Mesendoderm (in vitro differentiated cells): ENCODE data around the gene FSTL1.

Experiments
- DNase-seq: peaks from one replicate; pipeline ENCODE4 v3.0.0; 2013
- H2AK5ac ChIP-seq: 2 replicates; pipeline ENCODE4 v1.6.1; 2013; ENCODE audit warnings: low read length, inconsistent platforms
- H2BK120ac ChIP-seq: 2 replicates; pipeline ENCODE4 v1.6.1; 2013; ENCODE audit warnings: low read depth, mild to moderate bottlenecking, low read length, moderate library complexity, mixed read lengths
- H2BK15ac ChIP-seq: replicated peaks from 2 replicates; pipeline ENCODE4 v1.6.1; 2013; ENCODE audit warnings: low read depth, mild to moderate bottlenecking, moderate library complexity
- H2BK5ac ChIP-seq: 2 replicates; pipeline ENCODE4 v1.6.1; 2013; ENCODE audit warnings: low read length, inconsistent platforms
- H3K18ac ChIP-seq: 2 replicates; pipeline ENCODE4 v1.6.1; 2013; ENCODE audit warnings: mild to moderate bottlenecking, low read length, mixed read lengths
- H3K23ac ChIP-seq: one replicate; pipeline ENCODE4 v1.6.1; 2013; ENCODE audit warnings: low read length
- H3K27ac ChIP-seq: 2 replicates; pipeline ENCODE4 v1.5.1; 2013; ENCODE audit warnings: low read depth, mild to moderate bottlenecking, inconsistent platforms, low read length, moderate library complexity
- H3K27me3 ChIP-seq: 2 replicates; pipeline ENCODE4 v1.6.1; 2013; ENCODE audit warnings: low read length, control low read depth, mild to moderate bottlenecking, inconsistent platforms; ENCODE audit not compliant: insufficient read depth, poor library complexity
- H3K36me3 ChIP-seq: 2 replicates; pipeline ENCODE4 v1.6.1; 2013; ENCODE audit warnings: low read length, inconsistent platforms; ENCODE audit not compliant: control insufficient read depth, insufficient read depth
- H3K4ac ChIP-seq: one replicate; pipeline ENCODE4 v1.6.1; 2013; ENCODE audit warnings: low read depth, mild to moderate bottlenecking, low read length, moderate library complexity
- H3K4me1 ChIP-seq: 2 replicates; pipeline ENCODE4 v1.6.1; 2013; ENCODE audit warnings: low read depth, low read length, inconsistent platforms; ENCODE audit not compliant: control insufficient read depth
- H3K4me2 ChIP-seq: 2 replicates; pipeline ENCODE4 v1.6.1; 2013; ENCODE audit warnings: low read length
- H3K4me3 ChIP-seq: 2 replicates; pipeline ENCODE4 v1.5.1; 2013; ENCODE audit warnings: mild to moderate bottlenecking, low read length
- H3K56ac ChIP-seq: one replicate; pipeline ENCODE4 v1.6.1; 2013; ENCODE audit warnings: low read length
- H3K79me1 ChIP-seq: 2 replicates; pipeline ENCODE4 v1.6.1; 2013; ENCODE audit warnings: low read length, inconsistent platforms
- H3K79me2 ChIP-seq: 2 replicates; pipeline ENCODE4 v1.6.1; 2013; ENCODE audit warnings: mild to moderate bottlenecking, low read length; ENCODE audit not compliant: control insufficient read depth, insufficient read depth
- H3K9ac ChIP-seq: 2 replicates; pipeline ENCODE4 v1.6.1; 2013; ENCODE audit warnings: low read length, inconsistent platforms
- H4K5ac ChIP-seq: one replicate; pipeline ENCODE4 v1.6.1; 2013; ENCODE audit warnings: low read length
- H4K8ac ChIP-seq: one replicate; pipeline ENCODE4 v1.6.1; 2013; ENCODE audit warnings: low read depth, mild to moderate bottlenecking, control low read depth, low read length, moderate library complexity
- WGBS: extraction: QIAGEN DNeasy Blood & Tissue Kit; methylation state at CpG from one replicate; pipeline ENCODE4 v1.1.7; 2013; ENCODE audit warnings: low lambda C conversion rate, missing lambda C conversion rate; ENCODE audit not compliant: insufficient coverage; ENCODE audit errors: extremely low coverage; 5-methylcytosine and 5-hydroxymethylcytosine counted together

The FSTL1 gene

DNA sequence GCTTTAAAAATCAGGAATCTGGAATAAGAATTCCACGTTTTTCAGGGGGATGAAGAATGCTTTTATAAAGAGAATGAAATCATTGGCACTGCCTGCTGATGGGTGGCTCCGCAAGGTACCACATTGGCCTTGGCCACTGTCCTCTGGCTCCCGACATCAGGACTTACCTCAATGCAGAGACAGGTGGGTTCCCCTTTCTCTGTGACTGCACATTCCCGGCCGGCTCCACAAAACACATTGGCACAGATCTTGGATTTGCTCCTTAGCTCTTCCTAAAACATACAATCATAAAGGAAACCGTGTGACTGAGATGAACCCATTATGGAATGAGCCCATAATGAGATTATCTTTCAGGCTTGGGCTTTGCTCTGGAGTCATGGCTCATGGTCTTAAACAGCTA, 35.0 kb downstream of the FSTL1 start:
- Histone ChIP-seq H3K18ac (no peak overlapping the region), H3K4me1 (peaks cover 4% of the 10 kb centered on the region)
- no CpG with 5 or more reads among the region's 6 CpGs for WGBS

DNA sequence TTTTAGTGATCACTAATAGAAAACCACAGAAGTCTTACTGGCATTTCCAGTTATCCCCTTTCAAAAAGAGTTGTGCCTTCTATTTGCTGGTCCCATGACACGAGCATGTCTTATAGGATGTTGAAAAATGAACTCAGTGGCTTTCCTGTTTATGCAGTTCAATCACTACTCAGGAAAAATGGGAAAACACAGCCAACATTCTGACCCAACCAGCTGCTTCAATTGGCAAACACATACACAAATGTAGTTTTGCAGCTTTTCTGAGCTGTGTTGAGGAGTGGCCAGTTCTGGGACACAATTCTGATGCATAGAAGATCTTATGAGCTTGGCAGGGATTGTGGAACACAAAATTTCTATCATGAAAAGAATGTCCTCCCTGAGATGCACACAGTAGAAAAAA, 40.3 kb downstream of the FSTL1 start:
- no peaks in the 10 kb centered on the region for H3K79me2 ChIP-seq
- H4K5ac ChIP-seq, result no peak overlapping the region
- no peaks in the 10 kb centered on the region for H3K27me3 ChIP-seq
- no peak overlapping the region for H3K23ac ChIP-seq
- no CpG with 5 or more reads among the region's 1 CpG for WGBS
- H2BK15ac ChIP-seq, result no peak overlapping the region
- no peaks in the 10 kb centered on the region for H3K79me1 ChIP-seq
- peaks cover 26% of the 10 kb centered on the region for H3K36me3 ChIP-seq
- DNase-seq, result no peak
- no peak overlapping the region for H4K8ac ChIP-seq
- no peak overlapping the region for H3K4me3 ChIP-seq
- no peak overlapping the region for H3K56ac ChIP-seq
- no peak overlapping the region for H3K4ac ChIP-seq
- no peak overlapping the region for H3K4me2 ChIP-seq
- H2AK5ac ChIP-seq, result no peak overlapping the region
- no peak overlapping the region for H3K9ac ChIP-seq
- H3K18ac ChIP-seq, result no peak overlapping the region
- no peak overlapping the region for H2BK5ac ChIP-seq
- H3K4me1 ChIP-seq, result no peaks in the 10 kb centered on the region
- H2BK120ac ChIP-seq, result no peak overlapping the region
- no peak overlapping the region for H3K27ac ChIP-seq

More for the DNA sequence above, 35.0 kb downstream of the FSTL1 start:
- Histone ChIP-seq H3K79me1 (peaks cover 10% of the 10 kb centered on the region), H3K56ac (no peak overlapping the region), H4K5ac (no peak overlapping the region), H3K4me3 (no peak overlapping the region), H3K36me3 (peaks cover 1% of the 10 kb centered on the region), H3K23ac (no peak overlapping the region), H3K79me2 (peaks cover 2% of the 10 kb centered on the region), H3K27ac (no peak overlapping the region), H3K4me2 (no peak overlapping the region), H2AK5ac (no peak overlapping the region), H2BK5ac (no peak overlapping the region), H3K9ac (no peak overlapping the region), H4K8ac (no peak overlapping the region), H3K4ac (no peak overlapping the region), H3K27me3 (no peaks in the 10 kb centered on the region), H2BK120ac (no peak overlapping the region), H2BK15ac (no peak overlapping the region)
- DNase-seq, result no peak

DNA sequence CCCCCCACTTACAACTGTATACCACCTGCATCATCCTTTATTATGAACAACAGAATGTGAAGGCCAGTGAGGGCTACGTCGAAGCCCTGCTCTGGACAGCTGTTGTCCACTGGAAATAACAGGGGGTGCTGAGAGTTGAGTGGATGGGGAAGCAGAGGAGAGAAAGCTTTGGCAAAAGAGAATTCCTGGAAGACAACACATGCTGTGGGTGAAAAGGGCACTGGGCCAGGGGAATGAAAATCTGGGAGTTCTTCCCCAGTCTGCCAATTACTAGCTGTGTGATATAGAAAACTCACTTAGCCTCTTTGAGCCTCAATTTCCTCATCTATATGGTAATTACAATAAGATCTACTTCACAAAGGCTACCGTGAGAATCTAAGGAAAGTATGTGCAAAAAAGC, 40.7 kb downstream of the FSTL1 start:
- no peak overlapping the region for H3K27ac ChIP-seq
- no peak overlapping the region for H3K9ac ChIP-seq
- H3K4me1 ChIP-seq, result no peaks in the 10 kb centered on the region
- no peak for DNase-seq
- H2BK15ac ChIP-seq, result no peak overlapping the region
- H2BK5ac ChIP-seq, result no peak overlapping the region
- no peak overlapping the region for H4K5ac ChIP-seq
- H3K4me2 ChIP-seq, result no peak overlapping the region
- no peak overlapping the region for H3K56ac ChIP-seq
- no peak overlapping the region for H3K4ac ChIP-seq
- peaks cover 30% of the 10 kb centered on the region for H3K36me3 ChIP-seq
- H3K18ac ChIP-seq, result no peak overlapping the region
- H3K27me3 ChIP-seq, result no peaks in the 10 kb centered on the region
- WGBS, result no CpG with 5 or more reads among the region's 3 CpGs
- H3K79me2 ChIP-seq, result no peaks in the 10 kb centered on the region
- no peak overlapping the region for H3K4me3 ChIP-seq
- H3K23ac ChIP-seq, result no peak overlapping the region
- H4K8ac ChIP-seq, result no peak overlapping the region
- no peak overlapping the region for H2BK120ac ChIP-seq
- no peaks in the 10 kb centered on the region for H3K79me1 ChIP-seq
- no peak overlapping the region for H2AK5ac ChIP-seq

DNA sequence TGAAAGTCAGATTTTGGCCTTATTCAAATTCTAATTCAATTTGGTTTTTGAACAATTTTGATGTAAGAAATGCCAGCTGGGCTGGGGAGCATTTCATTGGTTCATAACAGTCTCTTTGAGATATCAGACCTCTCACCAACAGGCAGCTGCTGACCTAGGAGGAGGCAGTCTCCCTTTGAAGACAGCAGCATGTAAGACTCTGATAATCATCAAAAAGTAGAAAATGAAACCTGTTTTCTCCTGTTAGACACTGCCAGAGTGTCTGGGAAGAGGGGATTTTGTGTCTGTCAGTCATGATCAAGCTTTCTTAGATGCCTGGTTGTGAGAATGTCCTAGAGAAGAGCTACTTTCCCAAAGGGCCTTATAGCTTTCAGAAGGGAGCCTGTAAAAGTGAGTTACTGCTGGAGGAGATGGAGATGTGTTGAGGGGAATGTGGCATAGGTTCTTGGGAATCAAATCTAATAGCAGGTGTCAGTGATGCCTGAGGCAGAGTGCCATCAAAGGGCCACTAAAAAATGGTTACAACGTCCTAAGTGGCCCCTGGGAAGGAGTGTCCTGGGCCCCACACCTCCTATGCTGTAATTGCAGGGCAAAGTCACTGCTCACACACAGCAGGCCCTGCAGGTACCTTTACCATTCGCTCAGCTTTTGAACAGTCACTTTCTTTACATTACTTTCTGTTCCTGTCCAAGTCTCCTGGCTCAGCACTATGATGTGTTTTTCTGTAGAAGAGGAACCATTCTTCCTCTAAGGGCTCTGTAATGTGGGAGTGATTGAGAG, 43.1 kb downstream of the FSTL1 start:
- peaks cover 39% of the 10 kb centered on the region for H3K36me3 ChIP-seq
- H3K27me3 ChIP-seq, result no peaks in the 10 kb centered on the region
- H3K23ac ChIP-seq, result no peak overlapping the region
- no peak overlapping the region for H3K4ac ChIP-seq
- H2AK5ac ChIP-seq, result no peak overlapping the region
- no peak overlapping the region for H3K9ac ChIP-seq
- H4K5ac ChIP-seq, result no peak overlapping the region
- no peak overlapping the region for H2BK15ac ChIP-seq
- no peak overlapping the region for H2BK120ac ChIP-seq
- no peak overlapping the region for H3K18ac ChIP-seq
- H3K4me3 ChIP-seq, result no peak overlapping the region
- WGBS, result no CpG with 5 or more reads among the region's 2 CpGs
- no peak overlapping the region for H3K4me2 ChIP-seq
- H3K27ac ChIP-seq, result no peak overlapping the region
- H3K79me1 ChIP-seq, result no peaks in the 10 kb centered on the region
- no peak overlapping the region for H3K56ac ChIP-seq
- H2BK5ac ChIP-seq, result no peak overlapping the region
- DNase-seq, result no peak
- H3K4me1 ChIP-seq, result no peaks in the 10 kb centered on the region
- no peak overlapping the region for H4K8ac ChIP-seq
- no peaks in the 10 kb centered on the region for H3K79me2 ChIP-seq

DNA sequence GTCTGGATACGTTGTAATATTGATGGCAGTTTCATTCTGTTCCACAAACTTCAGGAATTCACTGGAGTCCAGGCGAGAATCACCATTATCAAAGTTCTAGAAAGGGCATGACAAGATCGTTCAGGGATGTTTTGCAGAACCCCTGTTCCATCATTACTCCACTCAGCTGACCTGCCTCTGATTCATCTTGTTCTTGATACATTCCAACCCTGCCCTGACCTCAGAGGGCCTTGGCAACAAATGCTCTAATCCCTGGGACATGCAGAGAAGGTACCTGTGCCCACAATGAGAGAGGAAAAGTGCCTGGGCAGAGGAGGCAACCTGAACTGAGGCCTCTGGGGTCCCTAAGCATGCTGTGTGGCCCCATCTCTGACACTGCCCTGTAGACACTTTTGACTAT, 45.9 kb downstream of the FSTL1 start:
- Histone ChIP-seq H3K4me2 (no peak overlapping the region), H3K27me3 (no peaks in the 10 kb centered on the region), H2BK5ac (no peak overlapping the region), H3K23ac (no peak overlapping the region), H3K36me3 (peaks cover 49% of the 10 kb centered on the region), H3K4ac (no peak overlapping the region), H4K5ac (no peak overlapping the region), H3K56ac (no peak overlapping the region), H3K4me3 (no peak overlapping the region), H2BK15ac (no peak overlapping the region), H3K79me2 (no peaks in the 10 kb centered on the region), H3K27ac (no peak overlapping the region), H2AK5ac (no peak overlapping the region), H4K8ac (no peak overlapping the region), H2BK120ac (no peak overlapping the region), H3K18ac (no peak overlapping the region), H3K4me1 (no peaks in the 10 kb centered on the region), H3K9ac (no peak overlapping the region), H3K79me1 (no peaks in the 10 kb centered on the region)
- no peak for DNase-seq
- no CpG with 5 or more reads among the region's 3 CpGs for WGBS

DNA sequence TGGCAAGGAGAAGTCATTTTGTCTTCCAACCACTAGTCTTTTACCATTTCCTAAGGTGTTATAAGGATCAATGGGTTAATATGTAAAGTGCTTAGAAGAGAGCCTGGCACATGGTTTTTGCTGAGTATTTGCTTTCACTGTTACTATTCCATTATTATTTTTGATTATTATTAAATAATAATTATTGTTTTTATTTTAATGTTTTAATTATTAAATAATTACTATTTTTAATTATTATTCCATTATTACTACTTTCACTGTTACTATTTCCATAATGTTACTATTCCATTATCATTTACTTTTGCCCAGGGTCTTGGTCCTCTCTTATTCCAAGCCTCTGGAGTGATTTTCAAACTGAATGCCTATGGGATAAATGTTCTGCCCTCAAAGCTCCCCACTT, 48.5 kb downstream of the FSTL1 start:
- no peak overlapping the region for H2BK5ac ChIP-seq
- no peak overlapping the region for H4K5ac ChIP-seq
- DNase-seq, result no peak
- H3K4ac ChIP-seq, result no peak overlapping the region
- H3K4me2 ChIP-seq, result no peak overlapping the region
- no peak overlapping the region for H2BK15ac ChIP-seq
- no peaks in the 10 kb centered on the region for H3K79me1 ChIP-seq
- no peak overlapping the region for H3K27ac ChIP-seq
- no peaks in the 10 kb centered on the region for H3K4me1 ChIP-seq
- H3K9ac ChIP-seq, result no peak overlapping the region
- peaks cover 48% of the 10 kb centered on the region for H3K36me3 ChIP-seq
- H2BK120ac ChIP-seq, result no peak overlapping the region
- H3K79me2 ChIP-seq, result no peaks in the 10 kb centered on the region
- H2AK5ac ChIP-seq, result no peak overlapping the region
- H3K27me3 ChIP-seq, result no peaks in the 10 kb centered on the region
- no peak overlapping the region for H3K18ac ChIP-seq
- no peak overlapping the region for H3K23ac ChIP-seq
- no peak overlapping the region for H4K8ac ChIP-seq
- H3K4me3 ChIP-seq, result no peak overlapping the region
- no peak overlapping the region for H3K56ac ChIP-seq
